K562 treated with DMSO at 1 percent for 24 hours (cell line): ENCODE results near the gene DNAJC27. TPM values are rescaled to one million over a fixed set of nuclear protein-coding genes. Genes with fewer than 3 reads are reported as not detected.

ENCODE experiments used
- total RNA-seq: library from RNA; unstranded; fragments of 300-600 nt; gene quantifications from 2 replicates; pipeline ENCODE4 v1.2.3, GENCODE V29; 2022; ENCODE audit warnings: low read depth; ENCODE audit not compliant: insufficient read depth

The DNAJC27 gene
- 2.1 and 2.3 TPM in 2 replicates for total RNA-seq

GRCh38 chr2:24971536-24972314 is at the start of gene DNAJC27:
TSS of gene DNAJC27 (minus strand) at chr2:24971955. CDS start at chr2:24971904, 51 bp downstream.

DNA sequence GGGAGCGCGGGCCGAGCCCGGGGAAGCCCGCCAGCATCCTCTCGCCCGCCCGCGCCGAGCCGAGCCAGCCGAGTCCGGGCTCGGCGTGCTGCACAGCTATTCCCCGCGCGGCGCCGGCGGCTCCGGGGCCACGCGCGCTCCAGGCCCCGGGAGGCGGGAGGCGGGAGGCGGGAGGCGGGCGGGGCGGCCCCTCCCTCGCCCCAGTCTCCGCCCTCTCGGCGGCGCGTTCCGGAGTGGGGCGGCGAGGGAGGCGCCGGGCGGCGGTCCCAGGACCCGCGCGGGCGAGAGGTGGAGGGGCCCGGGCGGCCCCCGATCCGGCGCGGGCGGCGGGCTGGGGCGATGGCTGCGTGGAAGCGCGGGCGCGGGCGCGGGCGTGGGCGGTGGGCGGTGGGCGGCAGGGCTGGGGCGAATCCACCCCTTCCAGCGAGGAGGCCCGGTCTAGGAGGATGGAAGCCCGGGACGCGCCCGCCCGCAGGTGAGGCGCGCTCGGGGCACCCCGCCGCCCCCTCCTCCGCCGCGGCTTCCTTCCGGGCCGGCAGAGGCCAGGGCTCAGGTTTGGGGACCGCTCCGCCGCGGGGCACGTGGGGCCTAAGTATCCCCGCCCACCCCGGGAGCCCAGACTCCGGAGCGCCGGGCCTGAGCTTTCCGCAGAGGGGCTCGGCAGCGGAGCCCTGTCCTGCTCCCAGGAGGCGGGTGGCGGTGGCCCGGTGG is 51.5 kb downstream of the DNAJC27 start, which contains the start of gene ADCY3:
ADCY3 (minus strand) TSS at position 140 of the 711 bp plus-strand sequence. CDS start 1,250 bp downstream, outside the sequence.

Other genes with a start within 250 kb of the DNAJC27 start
- gene PTRHD1, start 178.6 kb downstream of the DNAJC27 start, total RNA-seq: 48.5 and 53.2 TPM in 2 replicates
- 18.5 and 21.0 TPM in 2 replicates for gene CENPO, start 178.5 kb downstream of the DNAJC27 start, total RNA-seq
- 24.0 and 29.2 TPM in 2 replicates for gene ADCY3, start 51.7 kb downstream of the DNAJC27 start, total RNA-seq
- 0.15 and 0.17 TPM in 2 replicates for gene EFR3B, start 70.1 kb upstream of the DNAJC27 start, total RNA-seq
- not detected in 2 replicates for gene POMC, start 196.6 kb upstream of the DNAJC27 start, total RNA-seq